Measurements from ENCODE around the gene IFT122.

IFT122 gene

GRCh38 chr3:129553719-129554118 is 113.7 kb downstream of the IFT122 start:
- TF ChIP-seq CEBPB (IDR thresholded peaks at IDR 0.05) (no peak), EGR1 (IDR thresholded peaks at IDR 0.05) (no peak), TAF1 (IDR thresholded peaks at IDR 0.05; ENCODE audit: low read depth) (no peak), RAD21 (IDR thresholded peaks at IDR 0.05; ENCODE audit: low read depth) (no peak), CREB1 (IDR thresholded peaks at IDR 0.05; ENCODE audit: low read depth) (no peak), YY1 (IDR thresholded peaks at IDR 0.05; ENCODE audit: low read depth) (no peak), EP300 (IDR thresholded peaks at IDR 0.05; ENCODE audit: borderline replicate concordance) (no peak), TEAD4 (IDR thresholded peaks at IDR 0.05) (no peak), TCF12 (IDR thresholded peaks at IDR 0.05; ENCODE audit: low read depth) (no peak), ZBTB7A (IDR thresholded peaks at IDR 0.05; ENCODE audit: low read depth) (no peak), NFIC (IDR thresholded peaks at IDR 0.05) (no peak), FOXM1 (IDR thresholded peaks at IDR 0.05; ENCODE audit: borderline replicate concordance, low read depth) (no peak)
- TF ChIP-seq, protein P1, sequence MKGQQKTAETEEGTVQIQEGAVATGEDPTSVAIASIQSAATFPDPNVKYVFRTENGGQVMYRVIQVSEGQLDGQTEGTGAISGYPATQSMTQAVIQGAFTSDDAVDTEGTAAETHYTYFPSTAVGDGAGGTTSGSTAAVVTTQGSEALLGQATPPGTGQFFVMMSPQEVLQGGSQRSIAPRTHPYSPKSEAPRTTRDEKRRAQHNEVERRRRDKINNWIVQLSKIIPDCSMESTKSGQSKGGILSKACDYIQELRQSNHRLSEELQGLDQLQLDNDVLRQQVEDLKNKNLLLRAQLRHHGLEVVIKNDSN (IDR thresholded peaks at IDR 0.05): no peak
- TF ChIP-seq, protein P2, sequence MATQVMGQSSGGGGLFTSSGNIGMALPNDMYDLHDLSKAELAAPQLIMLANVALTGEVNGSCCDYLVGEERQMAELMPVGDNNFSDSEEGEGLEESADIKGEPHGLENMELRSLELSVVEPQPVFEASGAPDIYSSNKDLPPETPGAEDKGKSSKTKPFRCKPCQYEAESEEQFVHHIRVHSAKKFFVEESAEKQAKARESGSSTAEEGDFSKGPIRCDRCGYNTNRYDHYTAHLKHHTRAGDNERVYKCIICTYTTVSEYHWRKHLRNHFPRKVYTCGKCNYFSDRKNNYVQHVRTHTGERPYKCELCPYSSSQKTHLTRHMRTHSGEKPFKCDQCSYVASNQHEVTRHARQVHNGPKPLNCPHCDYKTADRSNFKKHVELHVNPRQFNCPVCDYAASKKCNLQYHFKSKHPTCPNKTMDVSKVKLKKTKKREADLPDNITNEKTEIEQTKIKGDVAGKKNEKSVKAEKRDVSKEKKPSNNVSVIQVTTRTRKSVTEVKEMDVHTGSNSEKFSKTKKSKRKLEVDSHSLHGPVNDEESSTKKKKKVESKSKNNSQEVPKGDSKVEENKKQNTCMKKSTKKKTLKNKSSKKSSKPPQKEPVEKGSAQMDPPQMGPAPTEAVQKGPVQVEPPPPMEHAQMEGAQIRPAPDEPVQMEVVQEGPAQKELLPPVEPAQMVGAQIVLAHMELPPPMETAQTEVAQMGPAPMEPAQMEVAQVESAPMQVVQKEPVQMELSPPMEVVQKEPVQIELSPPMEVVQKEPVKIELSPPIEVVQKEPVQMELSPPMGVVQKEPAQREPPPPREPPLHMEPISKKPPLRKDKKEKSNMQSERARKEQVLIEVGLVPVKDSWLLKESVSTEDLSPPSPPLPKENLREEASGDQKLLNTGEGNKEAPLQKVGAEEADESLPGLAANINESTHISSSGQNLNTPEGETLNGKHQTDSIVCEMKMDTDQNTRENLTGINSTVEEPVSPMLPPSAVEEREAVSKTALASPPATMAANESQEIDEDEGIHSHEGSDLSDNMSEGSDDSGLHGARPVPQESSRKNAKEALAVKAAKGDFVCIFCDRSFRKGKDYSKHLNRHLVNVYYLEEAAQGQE (IDR thresholded peaks at IDR 0.05; ENCODE audit: low read depth): no peak
- TF ChIP-seq, protein P3, sequence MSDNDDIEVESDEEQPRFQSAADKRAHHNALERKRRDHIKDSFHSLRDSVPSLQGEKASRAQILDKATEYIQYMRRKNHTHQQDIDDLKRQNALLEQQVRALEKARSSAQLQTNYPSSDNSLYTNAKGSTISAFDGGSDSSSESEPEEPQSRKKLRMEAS (IDR thresholded peaks at IDR 0.05): no peak

DNA sequence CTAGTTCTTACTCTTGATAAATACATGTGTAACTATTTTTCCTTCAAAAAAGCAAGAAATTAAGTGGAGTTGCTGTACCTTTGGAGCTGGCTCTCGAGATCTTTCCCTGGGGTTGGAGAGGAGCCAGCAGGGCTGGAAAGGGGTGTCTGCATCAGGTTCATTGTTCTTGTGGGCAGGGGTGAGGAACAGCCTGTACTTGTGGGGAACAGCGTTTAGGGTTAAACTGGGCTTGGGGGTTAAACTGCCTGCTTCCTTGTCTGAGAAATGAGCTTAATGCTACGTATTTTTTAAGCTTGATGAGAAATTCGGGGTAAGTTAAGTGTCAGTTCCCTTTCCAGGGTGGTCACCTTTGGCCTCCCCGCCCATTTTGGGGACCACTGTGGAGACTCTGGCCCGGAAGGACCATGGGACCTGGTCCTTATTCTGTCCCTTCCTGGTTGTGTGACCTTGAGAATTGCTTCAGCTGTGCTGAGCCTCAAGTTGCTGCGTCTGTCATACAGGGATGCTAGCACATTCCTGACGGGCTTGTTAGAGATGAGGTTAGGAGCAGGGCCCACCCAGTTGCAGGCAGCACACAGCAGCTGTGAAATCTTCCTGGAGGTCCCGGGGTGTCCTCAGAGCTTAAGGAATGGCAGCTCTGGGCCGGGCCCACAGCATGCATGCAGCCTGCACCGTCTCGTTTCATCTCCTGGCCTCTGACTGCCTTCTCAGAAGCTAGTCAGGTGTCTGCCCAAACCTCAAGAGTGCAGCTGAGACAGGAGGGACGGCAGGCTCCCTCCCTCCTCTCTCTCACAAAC is 114.5 kb downstream of the IFT122 start:
- TF ChIP-seq CREB1 (IDR thresholded peaks at IDR 0.05; ENCODE audit: low read depth) (no peak), TCF12 (IDR thresholded peaks at IDR 0.05; ENCODE audit: low read depth) (no peak), TAF1 (IDR thresholded peaks at IDR 0.05; ENCODE audit: low read depth) (no peak), YY1 (IDR thresholded peaks at IDR 0.05; ENCODE audit: low read depth) (no peak), FOXM1 (IDR thresholded peaks at IDR 0.05; ENCODE audit: borderline replicate concordance, low read depth) (no peak), EP300 (IDR thresholded peaks at IDR 0.05; ENCODE audit: borderline replicate concordance) (no peak), RAD21 (IDR thresholded peaks at IDR 0.05; ENCODE audit: low read depth) (no peak), ZBTB7A (IDR thresholded peaks at IDR 0.05; ENCODE audit: low read depth) (no peak), CEBPB (IDR thresholded peaks at IDR 0.05) (no peak), NFIC (IDR thresholded peaks at IDR 0.05) (no peak), TEAD4 (IDR thresholded peaks at IDR 0.05) (no peak), EGR1 (IDR thresholded peaks at IDR 0.05) (no peak)
- TF ChIP-seq, protein P3 (IDR thresholded peaks at IDR 0.05): no peak
- TF ChIP-seq, protein P2 (IDR thresholded peaks at IDR 0.05; ENCODE audit: low read depth): no peak
- TF ChIP-seq, protein P1 (IDR thresholded peaks at IDR 0.05): no peak

DNA sequence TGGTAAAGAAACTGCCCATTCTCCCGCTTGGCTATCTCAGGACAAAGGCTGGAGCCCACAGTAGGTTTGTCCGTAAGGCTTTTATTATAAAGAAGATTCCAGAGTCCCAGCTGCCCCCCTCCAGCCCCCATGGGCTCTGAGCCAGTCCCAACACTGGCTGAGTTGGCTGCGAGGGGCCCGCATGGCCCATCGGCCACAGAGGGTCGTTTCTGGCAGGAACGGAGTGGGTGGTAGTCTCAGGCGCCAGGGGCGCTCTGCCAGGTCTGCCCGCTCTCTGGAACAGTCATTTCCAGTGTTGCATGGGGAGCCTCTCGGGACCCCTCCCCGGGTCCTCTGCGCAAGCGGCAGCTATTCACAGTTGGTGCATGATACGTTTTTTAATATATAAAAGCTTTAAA is 115.1 kb downstream of the IFT122 start:
- TF ChIP-seq ZBTB7A (IDR thresholded peaks at IDR 0.05; ENCODE audit: low read depth): no peak
- no peak for TF ChIP-seq YY1 (IDR thresholded peaks at IDR 0.05; ENCODE audit: low read depth)
- no peak for TF ChIP-seq EP300 (IDR thresholded peaks at IDR 0.05; ENCODE audit: borderline replicate concordance)
- TF ChIP-seq RAD21 (IDR thresholded peaks at IDR 0.05; ENCODE audit: low read depth): no peak
- no peak for TF ChIP-seq EGR1 (IDR thresholded peaks at IDR 0.05)
- TF ChIP-seq NFIC (IDR thresholded peaks at IDR 0.05): no peak
- TF ChIP-seq CREB1 (IDR thresholded peaks at IDR 0.05; ENCODE audit: low read depth): no peak
- TF ChIP-seq, protein P1 (IDR thresholded peaks at IDR 0.05): no peak
- TF ChIP-seq, protein P3 (IDR thresholded peaks at IDR 0.05): no peak
- TF ChIP-seq, protein P2 (IDR thresholded peaks at IDR 0.05; ENCODE audit: low read depth): no peak
- TF ChIP-seq FOXM1 (IDR thresholded peaks at IDR 0.05; ENCODE audit: borderline replicate concordance, low read depth): no peak

Measured in Ishikawa (cell line).